PC-9 (cell line): ENCODE results near the gene FILIP1L. TPM values are rescaled to one million over a fixed set of nuclear protein-coding genes. Genes with fewer than 3 reads are reported as not detected.

Experiments
- BruUV-seq: library from RNA; stranded (reverse); fragments of 400-500 nt; replicated peaks from 2 replicates; lab custom pipeline; 2021; lab: Mats Ljungman, UMichigan
- CTCF ChIA-PET: fragments of 300-600 bp; sonication (Branson Sonifier 250); formaldehyde crosslinking; loops from one replicate; lab custom pipeline; 2022; ENCODE audit warnings: antibody characterized with exemption; lab: Charles Lee
- POLR2A ChIA-PET: fragments of 300-600 bp; sonication (Branson Sonifier 250); formaldehyde crosslinking; loops from one replicate; lab custom pipeline; 2022; ENCODE audit warnings: antibody characterized with exemption; ENCODE audit not compliant: unreplicated experiment; lab: Charles Lee
- DNase-seq, 2 experiments: peaks; one replicate each; pipeline versions ENCODE4 v3.0.0 to v3.0.0-alpha.2; 2015 to 2022; ENCODE audit warnings: mixed read lengths in 1 of 2
- H2AFZ ChIP-seq: fragments of 200-600 bp; sonication (generic); 2 replicates; pipeline ENCODE4 v1.8.1; 2017; ENCODE audit warnings: antibody characterized with exemption
- H3F3A ChIP-seq: fragments of 200-600 bp; sonication (generic); 2 replicates; pipeline ENCODE4 v1.8.1; 2017; ENCODE audit warnings: antibody characterized with exemption, mild to moderate bottlenecking, low read depth; ENCODE audit not compliant: insufficient read depth
- H3K27ac ChIP-seq: fragments of 200-600 bp; sonication (generic); 2 replicates; pipeline ENCODE4 v1.6.1; 2016; ENCODE audit warnings: mixed run types
- H3K27me3 ChIP-seq: fragments of 200-600 bp; sonication (generic); 2 replicates; pipeline ENCODE4 v1.6.1; 2016; ENCODE audit warnings: low read depth, mixed run types; ENCODE audit not compliant: insufficient read depth
- H3K36me3 ChIP-seq: fragments of 200-600 bp; sonication (generic); 2 replicates; pipeline ENCODE4 v1.6.1; 2016; ENCODE audit warnings: low read depth, mixed run types
- H3K4me1 ChIP-seq: fragments of 200-600 bp; sonication (generic); replicated peaks from 2 replicates; pipeline ENCODE4 v1.6.1; 2016; ENCODE audit warnings: mixed run types; ENCODE audit not compliant: insufficient read depth
- H3K4me2 ChIP-seq: fragments of 200-600 bp; sonication (generic); 2 replicates; pipeline ENCODE4 v1.6.1; 2017; ENCODE audit warnings: mixed run types
- H3K4me3 ChIP-seq: fragments of 200-600 bp; sonication (generic); 2 replicates; pipeline ENCODE4 v1.6.1; 2016; ENCODE audit warnings: mixed run types
- H3K79me2 ChIP-seq: fragments of 200-600 bp; sonication (generic); 2 replicates; pipeline ENCODE4 v1.6.1; 2017; ENCODE audit warnings: low read depth, mixed run types
- H3K9me2 ChIP-seq: fragments of 200-600 bp; sonication (generic); 2 replicates; pipeline ENCODE4 v1.8.1; 2017; ENCODE audit warnings: mild to moderate bottlenecking; ENCODE audit not compliant: insufficient read depth
- H3K9me3 ChIP-seq: fragments of 200-600 bp; sonication (generic); 2 replicates; pipeline ENCODE4 v1.8.1; 2016; ENCODE audit warnings: low read depth; ENCODE audit not compliant: insufficient read depth
- H4K20me1 ChIP-seq: fragments of 200-600 bp; sonication (generic); 2 replicates; pipeline ENCODE4 v1.8.1; 2017; ENCODE audit not compliant: insufficient read depth
- CTCF ChIP-seq: fragments of 200-600 bp; sonication (generic); conservative IDR thresholded peaks from 2 replicates; pipeline ENCODE4 v1.6.1; 2017; ENCODE audit warnings: mixed run types, antibody characterized with exemption, mild to moderate bottlenecking, moderate library complexity
- EZH2 ChIP-seq: fragments of 200-600 bp; sonication (generic); IDR thresholded peaks from 2 replicates; pipeline ENCODE4 v1.8.0; 2017; ENCODE audit warnings: antibody characterized with exemption, low read depth
- intact Hi-C: fragments of 100-400 bp; cut with micrococcal nuclease; formaldehyde crosslinking; loops from one replicate; pipeline ENCODE4 v1.10.0; 2022; ENCODE audit not compliant: unreplicated experiment
- total RNA-seq: library from RNA; stranded (reverse); gene quantifications from 2 replicates; pipeline ENCODE4 v1.2.3, GENCODE V29; 2021

Gene FILIP1L
- total RNA-seq, 1 experiment from 2014 or later: 16.8 TPM

GRCh38 chr3:99885085-99885484 is 229.2 kb downstream of the FILIP1L start:
- POLR2A ChIA-PET: interaction anchor here (0.7 kb wide), 1 partner anchor 118 kb away, joined by 4 read pairs; no protein-coding TSS in a partner anchor
- Histone ChIP-seq H3K4me2 (no peak overlapping the region), H3K4me1 (no peaks in the 10 kb centered on the region), H3F3A (no peaks in the 10 kb centered on the region), H3K4me3 (no peak overlapping the region), H3K9me2 (no peaks in the 10 kb centered on the region), H3K27me3 (no peaks in the 10 kb centered on the region), H3K36me3 (no peaks in the 10 kb centered on the region), H3K79me2 (no peaks in the 10 kb centered on the region), H3K27ac (no peak overlapping the region), H2AFZ (no peak overlapping the region), H4K20me1 (no peaks in the 10 kb centered on the region), H3K9me3 (no peaks in the 10 kb centered on the region)
- no peak for TF ChIP-seq EZH2
- no peak for TF ChIP-seq CTCF
- no TSS peak for BruUV-seq
- intact Hi-C loops: no loop called here
- no peak for DNase-seq
- CTCF ChIA-PET: no interaction called here

GRCh38 chr3:99884484-99884883 is 229.8 kb downstream of the FILIP1L start:
- Histone ChIP-seq H3K27ac (no peak overlapping the region), H3K4me2 (no peak overlapping the region), H3K9me3 (no peaks in the 10 kb centered on the region), H2AFZ (no peak overlapping the region), H3K36me3 (no peaks in the 10 kb centered on the region), H3K4me3 (no peak overlapping the region), H3K27me3 (no peaks in the 10 kb centered on the region), H4K20me1 (no peaks in the 10 kb centered on the region), H3K79me2 (0 out of 2 replicates have a peak, but pooled peaks cover 4% of the 10 kb centered on the region), H3K4me1 (no peaks in the 10 kb centered on the region), H3F3A (no peaks in the 10 kb centered on the region), H3K9me2 (no peaks in the 10 kb centered on the region)
- CTCF ChIA-PET: interaction anchor here (0.6 kb wide), 2 partner anchors 9 to 228 kb away, joined by 3 to 11 read pairs; no protein-coding TSS in a partner anchor
- POLR2A ChIA-PET: interaction anchor here (0.7 kb wide), 2 partner anchors 170 to 193 kb away, joined by 3 read pairs; no protein-coding TSS in a partner anchor
- DNase-seq: peak; percentile 25 to 66
- BruUV-seq: no TSS peak
- no peak for TF ChIP-seq CTCF
- TF ChIP-seq EZH2: no peak
- intact Hi-C loops: no loop called here

GRCh38 chr3:99883693-99884092 is 230.6 kb downstream of the FILIP1L start:
- no peaks in the 10 kb centered on the region for H3K36me3 ChIP-seq
- no peak for DNase-seq
- H4K20me1 ChIP-seq: no peaks in the 10 kb centered on the region
- no peak for TF ChIP-seq CTCF
- no peak for TF ChIP-seq EZH2
- ChIA-PET POLR2A (interaction anchor here (0.6 to 0.7 kb wide), 3 partner anchors 14 to 194 kb away, joined by 3 to 4 read pairs (median 3); no protein-coding TSS in a partner anchor), CTCF (interaction anchor here (0.6 kb wide), 2 partner anchors 159 to 228 kb away, joined by 3 read pairs; no protein-coding TSS in a partner anchor)
- H3K9me2 ChIP-seq: no peaks in the 10 kb centered on the region
- no peak overlapping the region for H3K27ac ChIP-seq
- BruUV-seq: no TSS peak
- H3K4me3 ChIP-seq: no peak overlapping the region
- no peaks in the 10 kb centered on the region for H3F3A ChIP-seq
- H3K4me2 ChIP-seq: no peak overlapping the region
- H3K79me2 ChIP-seq: 0 out of 2 replicates have a peak, but pooled peaks cover 6% of the 10 kb centered on the region
- H2AFZ ChIP-seq: no peak overlapping the region
- no peaks in the 10 kb centered on the region for H3K4me1 ChIP-seq
- H3K9me3 ChIP-seq: no peaks in the 10 kb centered on the region
- intact Hi-C loops: no loop called here
- no peaks in the 10 kb centered on the region for H3K27me3 ChIP-seq
